GM21529 (cell line): ENCODE data around the gene HSPB9.
"Not testable (repeated sequence)": the region's sequence is repeated elsewhere in the genome, so short reads cannot be mapped to it uniquely, and the experiment has no call there.

Experiments
- ATAC-seq: cut with Tn5 transposase; IDR thresholded peaks from one replicate; pipeline ENCODE4 v1.9.1; 2021; ENCODE audit not compliant: unreplicated experiment

HSPB9 gene

GRCh38 chr17:42141382-42141781 lies 18.8 kb downstream of the HSPB9 start:
- no peak for ATAC-seq

GRCh38 chr17:42142371-42142896 lies 19.8 kb downstream of the HSPB9 start:
- ATAC-seq: no peak

- not testable (repeated sequence) for ATAC-seq
These were observed 20.5 kb downstream of the HSPB9 start for GRCh38 chr17:42143138-42143537.

- ATAC-seq: no peak
These were observed 24.5 kb downstream of the HSPB9 start for GRCh38 chr17:42146911-42147607.

- ATAC-seq: no peak
These were observed 31.5 kb downstream of the HSPB9 start for GRCh38 chr17:42153919-42154742.

GRCh38 chr17:42155614-42156045 lies 33.0 kb downstream of the HSPB9 start:
- no peak for ATAC-seq

- no peak for ATAC-seq
These were observed 37.4 kb downstream of the HSPB9 start for GRCh38 chr17:42159796-42160530.

- ATAC-seq: no peak
These were observed 37.9 kb downstream of the HSPB9 start for GRCh38 chr17:42160531-42160910.

- ATAC-seq: no peak
These were observed 40.5 kb downstream of the HSPB9 start for GRCh38 chr17:42163113-42163512.

GRCh38 chr17:42163696-42164407 lies 41.2 kb downstream of the HSPB9 start:
- ATAC-seq: no peak

- ATAC-seq: no peak
These were observed 43.1 kb downstream of the HSPB9 start for GRCh38 chr17:42165751-42166150.

GRCh38 chr17:42166196-42166763 lies 43.7 kb downstream of the HSPB9 start:
- no peak for ATAC-seq

GRCh38 chr17:42167807-42168206 lies 45.2 kb downstream of the HSPB9 start:
- no peak for ATAC-seq

- no peak for ATAC-seq
These were observed 46.7 kb downstream of the HSPB9 start for GRCh38 chr17:42169351-42169750.

GRCh38 chr17:42171831-42172230 lies 49.2 kb downstream of the HSPB9 start:
- no peak for ATAC-seq
